Measurements from ENCODE around the gene PRRT1B.

PRRT1B gene

GRCh38 chr9:131597246-131597645 is 51.9 kb downstream of the PRRT1B start:
- TF ChIP-seq FOXP2 (optimal IDR thresholded peaks at IDR 0.05; ENCODE audit: borderline replicate concordance, extremely low read depth, extremely low read length, insufficient read depth) (no peak), REST (IDR thresholded peaks at IDR 0.05; ENCODE audit: insufficient read depth in 1 of 2, low read depth in 2 of 2, low read length in 2 of 2) (no peak), TAF1 (IDR thresholded peaks at IDR 0.05; ENCODE audit: borderline replicate concordance, insufficient read depth, low read length) (no peak), SIN3A (IDR thresholded peaks at IDR 0.05; ENCODE audit: borderline replicate concordance, insufficient read depth, low read length) (no peak), POLR2AphosphoS5 (IDR thresholded peaks at IDR 0.05; ENCODE audit: low read depth, low read length) (no peak)

- TF ChIP-seq REST (IDR thresholded peaks at IDR 0.05; ENCODE audit: insufficient read depth in 1 of 2, low read depth in 2 of 2, low read length in 2 of 2) (no peak), TAF1 (IDR thresholded peaks at IDR 0.05; ENCODE audit: borderline replicate concordance, insufficient read depth, low read length) (no peak), SIN3A (IDR thresholded peaks at IDR 0.05; ENCODE audit: borderline replicate concordance, insufficient read depth, low read length) (no peak), FOXP2 (optimal IDR thresholded peaks at IDR 0.05; ENCODE audit: borderline replicate concordance, extremely low read depth, extremely low read length, insufficient read depth) (no peak), POLR2AphosphoS5 (IDR thresholded peaks at IDR 0.05; ENCODE audit: low read depth, low read length) (no peak)
Measured at GRCh38 chr9:131598121-131598520, 52.8 kb downstream of the PRRT1B start.

- TF ChIP-seq REST (IDR thresholded peaks at IDR 0.05; ENCODE audit: insufficient read depth in 1 of 2, low read depth in 2 of 2, low read length in 2 of 2) (no peak), FOXP2 (optimal IDR thresholded peaks at IDR 0.05; ENCODE audit: borderline replicate concordance, extremely low read depth, extremely low read length, insufficient read depth) (no peak), SIN3A (IDR thresholded peaks at IDR 0.05; ENCODE audit: borderline replicate concordance, insufficient read depth, low read length) (no peak), TAF1 (IDR thresholded peaks at IDR 0.05; ENCODE audit: borderline replicate concordance, insufficient read depth, low read length) (no peak), POLR2AphosphoS5 (IDR thresholded peaks at IDR 0.05; ENCODE audit: low read depth, low read length) (no peak)
Measured at GRCh38 chr9:131601683-131602181, 56.4 kb downstream of the PRRT1B start.

GRCh38 chr9:131603199-131603598 is 57.9 kb downstream of the PRRT1B start:
- TF ChIP-seq FOXP2 (optimal IDR thresholded peaks at IDR 0.05; ENCODE audit: borderline replicate concordance, extremely low read depth, extremely low read length, insufficient read depth) (no peak), SIN3A (IDR thresholded peaks at IDR 0.05; ENCODE audit: borderline replicate concordance, insufficient read depth, low read length) (no peak), TAF1 (IDR thresholded peaks at IDR 0.05; ENCODE audit: borderline replicate concordance, insufficient read depth, low read length) (no peak)

GRCh38 chr9:131603711-131604439 is 58.6 kb downstream of the PRRT1B start:
- TF ChIP-seq FOXP2 (optimal IDR thresholded peaks at IDR 0.05; ENCODE audit: borderline replicate concordance, extremely low read depth, extremely low read length, insufficient read depth) (no peak), TAF1 (IDR thresholded peaks at IDR 0.05; ENCODE audit: borderline replicate concordance, insufficient read depth, low read length) (no peak)
